GM20431 (cell line): ENCODE data around the gene XYLB.

Experiments used
- in situ Hi-C: fragments of 300-500 bp; cut with MseI, MboI; formaldehyde crosslinking; loops from one replicate; pipeline ENCODE4 v1.15.0; 2020; ENCODE audit warnings: low sequenced_read_pairs; ENCODE audit not compliant: unreplicated experiment

The XYLB gene

DNA sequence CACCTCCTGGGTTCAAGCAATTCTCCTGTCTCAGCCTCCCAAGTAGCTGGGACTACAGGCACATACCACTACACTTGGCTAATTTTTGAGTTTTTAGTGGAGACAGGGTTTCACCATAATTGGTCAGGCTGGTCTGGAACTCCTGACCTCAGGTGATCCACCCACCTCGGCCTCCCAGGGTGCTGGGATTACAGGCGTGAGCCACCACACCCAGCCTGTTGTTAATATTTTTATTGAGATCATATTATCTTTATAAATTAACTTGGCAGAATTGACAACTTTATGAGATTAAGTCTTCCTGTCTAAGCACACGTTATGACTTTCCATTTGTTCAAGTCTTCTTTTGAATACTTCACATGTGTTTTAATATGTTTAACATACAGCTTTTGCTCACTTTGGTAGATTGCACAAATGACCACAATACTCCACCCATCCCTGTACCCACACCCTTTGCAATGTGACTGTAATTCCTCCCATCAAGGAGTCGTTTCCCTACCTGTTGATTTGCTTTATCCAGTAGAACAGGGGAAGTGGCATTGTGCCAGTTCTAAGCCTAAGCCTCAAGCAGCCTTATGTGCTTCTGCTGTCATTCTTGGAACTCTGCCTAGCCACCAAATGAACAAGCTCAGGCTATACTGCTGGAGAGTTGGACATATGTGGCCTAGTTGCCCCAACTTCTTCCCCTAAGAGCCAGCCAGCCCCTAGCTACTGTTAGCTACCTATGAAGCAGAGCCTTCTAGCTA is 8.2 kb downstream of the XYLB start:
- in situ Hi-C loops: no loop called here

DNA sequence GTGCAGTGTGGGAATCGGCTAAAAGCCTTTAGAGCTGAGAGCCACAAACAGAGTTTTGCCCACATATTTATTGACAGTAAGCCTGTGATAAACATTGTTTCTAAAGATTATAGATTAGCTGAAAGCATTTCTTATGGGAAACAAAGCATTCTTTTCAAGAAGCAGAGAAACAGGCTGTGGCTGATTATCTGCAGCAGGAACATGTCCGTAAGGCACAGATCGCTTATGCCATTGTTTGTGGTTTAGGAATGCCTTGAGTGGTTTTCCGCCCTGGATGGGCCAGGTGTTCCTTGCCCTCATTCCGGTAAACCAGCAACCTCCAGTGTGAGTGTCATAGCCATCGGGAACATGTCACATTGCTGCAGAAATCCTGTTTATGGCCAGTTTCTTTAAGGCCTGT is 12.5 kb downstream of the XYLB start:
- in situ Hi-C loops: no loop called here

DNA sequence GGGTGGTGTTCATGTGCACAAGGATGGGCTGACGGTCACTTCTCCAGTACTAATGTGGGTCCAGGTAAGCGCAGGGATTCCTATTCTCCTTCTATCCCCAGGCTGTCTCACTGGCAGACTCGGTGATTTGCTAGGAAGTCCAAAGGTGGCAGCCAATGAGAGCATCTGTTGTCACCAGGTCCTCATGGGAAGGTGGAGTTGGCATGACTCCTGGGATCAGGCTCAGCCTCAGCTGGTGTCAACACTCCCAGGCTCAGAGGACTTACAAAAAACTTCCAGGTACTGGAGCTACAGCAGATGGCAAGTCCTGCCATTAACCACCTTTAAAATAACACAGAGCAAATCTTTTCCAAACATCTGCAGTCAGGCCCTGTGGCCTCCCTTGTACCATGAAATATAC is 13.8 kb downstream of the XYLB start:
- in situ Hi-C loops: no loop called here

DNA sequence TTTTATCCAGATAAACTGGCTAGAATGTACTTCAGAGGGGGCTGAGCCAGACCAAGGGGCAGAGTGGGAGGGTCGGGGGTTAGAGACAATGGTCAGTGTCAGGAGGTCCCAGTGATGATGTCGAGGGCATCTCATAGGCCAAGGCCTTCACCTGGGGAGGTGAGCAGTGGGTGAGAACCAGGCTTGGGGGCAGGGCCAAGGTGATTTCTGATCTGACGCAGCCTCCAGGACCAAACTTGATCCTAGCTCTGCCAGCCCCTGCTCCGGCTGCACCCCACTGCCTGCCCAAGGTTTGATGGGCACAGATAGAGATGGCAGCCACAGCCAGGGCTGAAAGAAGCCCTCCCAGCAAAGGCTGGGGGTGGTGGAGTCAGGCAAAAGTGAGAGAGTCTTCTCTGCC is 14.9 kb downstream of the XYLB start:
- in situ Hi-C loops: no loop called here

DNA sequence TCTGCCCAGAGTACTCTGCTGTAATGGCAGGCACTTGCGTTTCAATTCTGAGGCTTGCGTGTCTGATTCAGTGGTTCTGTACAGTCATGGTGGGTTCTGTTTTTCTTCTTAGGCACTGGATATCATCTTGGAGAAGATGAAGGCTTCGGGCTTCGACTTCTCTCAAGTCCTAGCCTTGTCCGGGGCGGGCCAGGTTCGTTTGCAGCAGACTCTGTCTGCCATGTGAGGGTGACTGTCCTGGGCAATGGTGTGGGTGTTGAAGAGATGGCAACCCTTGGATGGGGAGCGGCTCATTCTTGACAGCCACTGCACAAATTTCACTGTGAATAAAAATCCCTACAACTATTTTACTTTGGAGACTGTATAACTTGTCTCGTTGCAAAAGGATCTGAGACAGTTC is 16.2 kb downstream of the XYLB start:
- in situ Hi-C loops: no loop called here

DNA sequence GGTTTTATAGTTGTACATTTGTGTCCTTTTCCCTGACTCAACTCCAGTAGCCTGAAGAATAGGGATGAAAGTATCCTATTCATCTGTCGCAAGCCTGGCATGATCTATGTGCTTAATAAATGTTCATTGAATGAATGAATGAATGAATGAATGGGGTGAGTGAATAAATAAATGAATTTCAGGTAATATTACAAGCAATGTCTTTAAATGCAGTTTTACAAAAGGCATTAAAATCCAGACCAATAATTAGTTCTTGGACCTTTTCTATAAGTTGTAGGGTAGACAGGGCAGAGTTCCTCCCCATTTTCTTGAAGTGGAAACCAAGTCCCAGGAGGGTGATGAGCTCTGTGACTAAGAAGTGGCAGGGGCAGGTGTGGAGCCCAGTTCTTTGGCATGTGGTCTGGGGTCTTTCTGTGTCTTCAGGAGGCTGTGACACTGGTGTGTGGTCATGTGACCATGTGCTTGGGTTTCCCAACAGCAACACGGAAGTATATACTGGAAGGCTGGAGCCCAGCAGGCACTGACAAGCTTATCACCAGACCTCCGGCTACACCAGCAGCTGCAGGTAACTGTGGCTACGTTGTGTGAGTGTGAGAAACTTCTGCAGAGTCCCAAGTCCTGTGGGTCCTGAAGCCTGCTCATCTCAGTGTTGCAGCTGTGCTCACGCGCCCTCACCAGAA is 18.3 kb downstream of the XYLB start:
- in situ Hi-C loops: no loop called here

DNA sequence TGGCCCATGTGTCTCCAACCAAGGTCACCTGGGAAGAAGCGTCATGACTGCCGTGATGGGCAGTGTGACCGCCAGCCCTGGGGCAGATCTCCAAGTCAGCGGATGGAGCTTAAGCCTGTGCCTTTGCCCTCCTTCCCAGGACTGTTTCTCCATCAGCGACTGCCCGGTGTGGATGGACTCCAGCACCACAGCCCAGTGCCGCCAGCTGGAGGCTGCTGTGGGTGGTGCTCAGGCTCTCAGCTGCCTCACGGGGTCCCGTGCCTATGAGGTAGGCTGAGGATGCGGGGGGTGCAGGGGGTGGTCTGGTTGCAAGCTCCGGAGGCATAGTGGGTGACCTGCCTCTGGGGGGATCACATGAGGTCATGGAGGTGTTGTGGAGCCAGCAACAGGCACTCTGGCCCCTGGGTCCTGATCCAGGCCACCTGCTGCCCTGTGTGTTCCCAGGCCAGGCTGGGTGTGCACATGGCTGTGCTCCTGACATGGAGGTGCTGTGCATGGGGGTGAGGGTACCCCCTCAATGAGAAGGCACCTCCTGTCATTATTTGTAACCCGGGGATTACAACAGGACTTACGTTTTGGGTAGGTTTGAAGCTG is 19.0 kb downstream of the XYLB start:
- in situ Hi-C loops: no loop called here

DNA sequence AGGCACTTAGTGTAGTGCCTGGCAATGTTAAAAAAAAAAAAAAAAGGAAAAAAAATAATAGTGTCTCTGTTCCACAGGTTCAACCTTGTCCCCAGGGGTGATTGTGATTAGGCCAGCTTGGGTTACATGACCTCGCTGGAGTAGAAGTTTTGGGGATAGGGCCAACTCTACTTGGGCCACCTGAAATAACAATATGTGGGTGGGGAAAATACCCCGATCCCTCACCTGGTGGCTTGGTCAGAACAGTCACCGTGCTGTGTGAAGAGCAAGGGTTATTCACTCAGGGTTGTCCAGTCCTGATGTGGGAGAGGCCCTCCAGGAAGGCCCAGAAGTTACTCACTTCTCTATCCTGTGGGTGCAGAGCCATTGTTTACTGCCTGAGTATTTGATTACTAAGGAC is 19.5 kb downstream of the XYLB start:
- in situ Hi-C loops: no loop called here

DNA sequence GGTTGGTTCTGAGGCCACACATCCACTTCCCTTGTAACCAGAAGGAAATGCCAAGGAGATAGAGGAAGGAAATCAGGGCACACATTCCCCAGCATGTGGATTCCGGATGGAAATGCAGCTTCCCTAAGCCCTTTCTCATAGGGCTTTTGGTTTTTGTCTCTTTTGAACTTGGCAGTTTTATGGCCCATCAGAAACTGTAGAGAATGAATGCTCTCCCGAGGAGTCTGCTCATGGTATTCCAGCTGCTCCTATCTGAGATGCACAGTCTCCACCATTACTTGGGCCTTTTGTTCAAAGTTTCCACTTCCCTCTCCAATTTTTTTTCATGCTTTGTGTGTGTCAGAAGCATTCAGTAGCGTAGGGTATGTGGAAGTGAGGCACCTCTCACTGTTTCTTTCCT is 21.2 kb downstream of the XYLB start:
- in situ Hi-C loops: no loop called here

DNA sequence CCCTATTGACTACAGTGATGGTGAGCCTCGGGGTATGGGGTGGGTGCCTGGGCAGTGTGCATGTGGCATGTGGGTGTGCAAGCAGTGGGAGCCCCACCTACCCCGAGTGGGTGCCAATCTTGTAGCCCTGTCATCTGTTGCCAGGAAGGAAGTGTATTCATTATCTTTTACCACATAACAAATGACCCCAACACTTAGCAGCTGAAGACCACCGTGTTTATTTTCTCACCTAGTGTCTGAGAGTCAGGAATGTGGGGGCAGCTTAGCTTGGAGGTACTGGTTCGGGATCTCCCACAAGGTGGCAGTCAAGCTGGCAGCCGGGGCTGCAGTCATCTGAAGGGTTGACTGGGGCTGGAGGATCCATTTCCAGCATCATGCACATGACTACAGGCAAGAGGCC is 21.7 kb downstream of the XYLB start:
- in situ Hi-C loops: no loop called here

DNA sequence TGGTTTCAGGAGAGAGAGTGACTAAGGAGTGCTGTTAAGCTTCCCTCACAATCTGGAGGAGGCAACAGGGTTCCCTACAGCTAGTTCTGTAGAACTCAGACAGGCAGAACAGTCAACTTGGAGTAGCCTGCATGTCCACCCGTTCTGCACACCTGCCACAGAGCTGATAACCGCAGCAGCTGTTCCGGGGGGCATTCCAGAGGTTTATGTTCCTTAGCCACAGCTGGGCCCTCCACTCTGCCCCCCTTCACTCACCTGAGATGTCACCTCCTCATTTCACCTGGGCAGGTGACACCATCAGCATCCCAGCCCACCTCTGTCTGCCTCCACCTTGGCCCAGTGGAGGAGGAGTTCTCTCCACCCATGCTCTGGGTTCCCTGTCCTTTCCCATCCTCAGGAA is 22.6 kb downstream of the XYLB start:
- in situ Hi-C loops: no loop called here

DNA sequence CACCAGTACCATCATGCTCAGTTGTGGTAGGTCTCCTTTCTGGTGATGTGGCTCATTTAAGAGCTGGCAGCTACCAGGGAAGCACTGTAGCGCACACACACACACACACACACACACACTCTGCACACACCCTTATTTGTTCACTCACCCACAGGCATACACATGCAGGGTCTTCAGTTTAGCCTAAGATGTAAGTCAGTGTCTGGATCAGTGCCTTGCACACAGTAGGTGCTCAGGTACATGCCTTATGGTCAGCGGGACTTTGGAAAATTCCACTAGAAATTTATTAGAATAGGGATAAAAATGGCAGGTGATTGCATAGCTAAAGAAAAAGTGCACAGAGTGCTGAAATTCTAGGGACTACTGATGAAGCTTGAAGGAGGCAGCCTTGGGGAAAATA is 23.6 kb downstream of the XYLB start:
- in situ Hi-C loops: no loop called here

DNA sequence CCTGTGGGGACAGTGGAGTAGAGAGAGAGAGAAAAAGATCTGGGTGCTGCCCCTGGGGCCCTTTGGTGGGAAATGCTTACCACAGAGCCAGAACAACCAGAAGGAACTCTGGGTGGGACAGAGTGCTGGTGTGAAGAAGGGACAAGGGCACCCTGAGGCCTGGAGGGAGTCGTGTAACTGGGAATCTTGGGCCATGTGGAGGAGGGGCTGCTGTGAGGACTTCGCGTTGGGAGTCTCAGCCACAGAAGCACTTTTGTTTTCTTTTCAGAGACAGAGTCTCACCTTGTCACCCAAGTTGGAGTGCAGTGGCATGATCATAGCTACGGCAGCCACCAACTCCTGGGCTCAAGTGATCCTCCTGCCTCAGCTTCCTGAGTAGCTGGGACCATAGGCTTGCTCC is 24.3 kb downstream of the XYLB start:
- in situ Hi-C loops: no loop called here

DNA sequence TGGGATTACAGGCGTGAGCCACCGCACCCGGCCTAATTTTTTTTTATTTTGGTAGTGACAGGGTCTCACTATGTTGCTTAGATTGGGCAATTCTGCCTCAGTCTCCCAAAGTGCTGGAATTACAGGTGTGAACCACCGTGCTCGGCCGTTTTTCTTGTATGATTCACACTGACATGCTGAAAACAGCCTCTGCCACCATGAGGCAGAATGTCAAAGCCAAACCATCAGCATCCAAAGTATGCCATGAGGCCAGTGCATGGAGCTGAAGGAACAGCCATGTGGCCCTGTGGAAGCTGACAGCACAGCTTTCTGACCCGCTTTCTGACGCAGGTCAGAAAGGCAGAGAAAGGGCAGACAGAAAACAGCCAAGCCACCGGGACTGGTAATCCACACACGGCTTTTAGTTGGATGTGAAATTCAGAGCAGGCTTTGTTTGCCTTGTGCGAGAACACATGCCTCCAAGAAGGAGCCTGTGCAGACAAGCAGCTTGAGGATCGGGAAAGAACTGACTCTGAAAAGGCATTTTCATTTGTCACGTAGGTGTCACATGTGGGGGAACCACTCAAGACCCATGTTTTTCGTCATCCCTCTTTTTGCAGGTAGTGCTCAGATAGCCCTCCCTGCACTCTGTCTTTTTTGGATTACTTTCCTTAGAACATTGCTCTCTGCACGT is 25.1 kb downstream of the XYLB start:
- in situ Hi-C loops: no loop called here

DNA sequence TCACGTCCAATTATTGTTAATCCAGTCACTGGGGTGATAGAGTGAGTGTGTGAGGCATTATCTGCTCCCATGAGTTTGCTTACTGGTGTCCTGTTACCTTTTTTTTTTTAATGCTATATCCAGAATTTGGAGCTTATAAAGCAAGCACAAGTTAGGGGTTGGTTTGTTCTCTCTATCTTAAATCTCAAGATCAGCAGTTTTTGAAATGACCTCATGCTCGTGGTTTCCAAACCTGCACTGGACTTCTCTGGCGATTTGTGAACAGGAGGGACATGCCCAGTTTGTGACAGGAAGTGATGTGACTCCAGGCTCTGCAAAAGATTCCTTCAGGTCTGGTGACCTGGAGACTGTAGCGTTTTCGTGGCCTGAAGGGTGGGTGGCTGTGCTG is 25.6 kb downstream of the XYLB start:
- in situ Hi-C loops: no loop called here

DNA sequence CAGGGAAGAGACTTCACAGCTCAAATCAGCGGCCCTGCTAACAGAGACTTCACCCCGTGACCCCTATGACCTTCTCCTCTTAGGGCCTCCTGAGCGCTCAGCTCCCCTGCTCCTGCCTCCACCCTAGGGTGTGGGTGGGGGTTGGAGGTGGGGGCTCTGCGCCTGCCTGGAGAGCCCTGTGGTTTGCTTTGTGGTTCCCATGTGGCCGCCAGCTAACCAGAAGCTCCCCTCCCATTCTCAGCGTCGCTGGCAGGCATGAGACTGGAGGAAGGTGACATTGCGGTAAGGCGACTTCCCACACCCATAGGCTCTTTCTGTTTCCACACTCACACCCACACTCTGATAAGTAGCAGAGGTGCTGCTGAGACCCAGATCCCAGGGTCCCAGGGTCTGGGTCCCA is 27.6 kb downstream of the XYLB start:
- in situ Hi-C loops: no loop called here

DNA sequence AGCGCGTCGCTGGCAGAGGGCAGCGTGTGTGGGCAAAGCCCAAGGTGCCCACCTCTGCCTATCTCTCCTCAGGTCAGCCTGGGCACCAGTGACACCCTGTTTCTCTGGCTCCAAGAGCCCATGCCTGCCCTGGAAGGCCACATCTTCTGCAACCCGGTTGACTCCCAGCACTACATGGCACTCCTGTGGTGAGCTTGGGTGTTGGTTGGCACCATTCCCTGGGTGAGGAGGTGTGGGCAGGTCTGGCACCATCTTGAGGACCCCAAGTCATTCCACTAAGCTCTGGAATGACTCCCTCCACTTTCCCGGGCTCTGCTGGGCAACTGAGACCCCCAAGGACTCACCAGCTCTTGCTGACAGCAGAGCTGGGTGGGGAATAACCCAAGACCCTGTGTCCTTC is 28.5 kb downstream of the XYLB start:
- in situ Hi-C loops: no loop called here

DNA sequence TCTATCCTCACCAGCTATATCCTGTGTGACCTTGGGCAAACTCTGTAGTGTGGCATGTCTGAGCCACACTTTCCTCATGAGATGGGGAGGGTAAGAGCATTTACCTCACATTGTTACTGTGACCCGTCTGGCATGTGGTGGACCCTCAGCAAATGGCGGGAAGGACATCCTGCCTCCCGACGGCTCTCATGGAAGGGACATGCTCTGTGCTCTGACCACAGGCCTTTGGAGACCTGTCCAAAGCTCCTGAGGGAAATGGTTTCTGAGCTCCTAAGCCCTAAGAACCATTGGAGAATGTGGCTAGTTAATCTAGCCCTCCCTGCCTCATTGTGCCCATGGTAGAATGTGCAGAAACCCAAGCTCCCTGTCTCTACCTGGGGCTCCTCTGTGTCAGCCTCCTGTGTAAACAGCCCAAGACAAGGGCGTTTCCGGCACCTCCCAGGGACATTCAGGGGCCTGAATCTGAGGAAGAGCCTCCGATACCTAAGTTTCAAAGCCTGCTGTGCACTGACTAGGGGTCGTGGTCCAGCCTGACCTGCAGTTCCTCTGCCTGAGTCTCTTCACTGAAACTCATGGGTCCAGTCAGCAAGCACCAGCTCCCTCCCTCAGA is 29.0 kb downstream of the XYLB start:
- in situ Hi-C loops: no loop called here

DNA sequence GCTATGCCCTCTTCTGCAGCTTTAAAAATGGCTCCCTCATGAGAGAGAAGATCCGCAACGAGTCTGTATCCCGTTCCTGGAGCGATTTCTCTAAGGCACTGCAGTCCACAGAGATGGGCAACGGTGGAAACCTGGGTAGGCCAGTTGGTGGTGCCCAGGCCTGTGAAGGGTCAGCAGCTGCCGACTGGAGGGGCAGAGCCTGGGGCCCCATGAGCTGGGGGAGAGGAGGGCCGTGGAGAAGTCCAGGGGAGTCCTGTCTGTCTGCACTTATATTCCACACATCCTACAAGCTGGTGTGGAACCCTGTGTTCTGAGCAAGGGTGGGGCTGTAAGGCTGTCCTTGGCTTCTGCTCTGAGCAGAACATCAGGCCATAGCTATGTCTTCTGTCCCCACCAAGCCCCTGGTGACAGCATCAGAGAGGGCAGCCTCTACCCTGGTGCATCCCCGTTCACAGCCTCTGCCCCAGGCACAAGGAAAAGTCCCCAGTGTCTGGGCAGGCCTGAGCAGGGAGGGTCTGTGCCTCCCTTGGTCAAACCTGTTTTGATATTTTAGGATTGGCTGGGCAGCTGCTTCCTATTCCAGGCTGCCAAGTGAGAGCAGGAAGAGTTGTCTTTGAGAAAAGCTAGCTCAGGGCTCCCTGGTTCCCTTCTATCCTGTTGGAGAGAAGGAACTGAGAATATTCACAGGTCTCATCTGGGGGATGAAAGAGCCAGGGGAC is 29.7 kb downstream of the XYLB start:
- in situ Hi-C loops: no loop called here

DNA sequence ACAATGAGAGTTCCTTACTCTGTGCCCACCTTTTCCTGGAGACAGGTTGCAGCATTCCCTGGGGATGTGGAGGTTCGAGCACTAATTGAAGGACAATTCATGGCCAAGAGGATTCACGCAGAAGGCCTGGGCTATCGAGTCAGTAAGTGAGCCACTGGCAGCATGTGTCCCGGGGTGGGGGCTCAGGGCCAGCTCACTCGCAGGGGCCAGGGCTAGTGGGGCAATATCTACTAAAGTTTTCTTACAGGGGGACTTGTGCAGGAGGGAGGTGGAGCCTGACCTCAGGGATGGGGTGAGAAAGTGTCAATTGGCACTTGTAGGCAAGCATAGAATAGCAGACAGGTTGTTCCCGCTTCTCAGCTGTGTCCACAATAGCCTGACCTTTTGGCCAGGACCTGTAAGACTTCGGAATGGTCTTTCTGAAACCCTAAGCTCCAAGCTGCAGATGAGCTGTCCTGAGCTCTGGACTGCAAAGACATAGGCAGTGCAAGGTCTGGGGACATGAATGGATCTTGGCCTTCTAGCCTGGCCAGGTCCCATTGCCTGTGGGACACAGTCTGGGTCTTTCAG is 32.7 kb downstream of the XYLB start:
- in situ Hi-C loops: no loop called here
